NT2/D1 (cell line): ENCODE data around the gene ZFYVE9.

Experiments
- DNase-seq: peaks from one replicate; pipeline ENCODE4 v3.0.0-alpha.2; 2011; ENCODE audit warnings: low read depth, low spot score
- H3K27me3 ChIP-seq: 2 replicates; pipeline ENCODE4 v1.6.0; 2011; ENCODE audit warnings: mild to moderate bottlenecking; ENCODE audit not compliant: insufficient read length, insufficient read depth
- H3K36me3 ChIP-seq: 2 replicates; pipeline ENCODE4 v1.6.1; 2011; ENCODE audit warnings: mild to moderate bottlenecking, low read length, mixed read lengths; ENCODE audit not compliant: insufficient read depth, insufficient read length
- H3K4me1 ChIP-seq: 2 replicates; pipeline ENCODE4 v1.5.1; 2011; ENCODE audit not compliant: insufficient read depth, insufficient read length
- H3K4me3 ChIP-seq: 2 replicates; pipeline ENCODE4 v1.5.1; 2011; ENCODE audit warnings: low read depth; ENCODE audit not compliant: insufficient read length
- H3K9ac ChIP-seq: 2 replicates; pipeline ENCODE4 v1.6.0; 2011; ENCODE audit warnings: low read depth; ENCODE audit not compliant: insufficient read length
- H3K9me3 ChIP-seq: 2 replicates; pipeline ENCODE4 v1.5.1; 2011; ENCODE audit warnings: mild to moderate bottlenecking, low read length; ENCODE audit not compliant: insufficient read depth
- SUZ12 ChIP-seq: IDR thresholded peaks from 2 replicates; pipeline ENCODE4 v1.6.1; 2011; ENCODE audit not compliant: insufficient read length, insufficient read depth; ENCODE audit errors: extremely low read depth
- YY1 ChIP-seq: IDR thresholded peaks from 2 replicates; pipeline ENCODE4 v1.6.1; 2011; ENCODE audit not compliant: insufficient read length, insufficient read depth
- ZNF274 ChIP-seq: IDR thresholded peaks from 2 replicates; pipeline ENCODE4 v1.6.1; 2011; ENCODE audit warnings: mild to moderate bottlenecking, low read depth, low read length

The ZFYVE9 gene

DNA sequence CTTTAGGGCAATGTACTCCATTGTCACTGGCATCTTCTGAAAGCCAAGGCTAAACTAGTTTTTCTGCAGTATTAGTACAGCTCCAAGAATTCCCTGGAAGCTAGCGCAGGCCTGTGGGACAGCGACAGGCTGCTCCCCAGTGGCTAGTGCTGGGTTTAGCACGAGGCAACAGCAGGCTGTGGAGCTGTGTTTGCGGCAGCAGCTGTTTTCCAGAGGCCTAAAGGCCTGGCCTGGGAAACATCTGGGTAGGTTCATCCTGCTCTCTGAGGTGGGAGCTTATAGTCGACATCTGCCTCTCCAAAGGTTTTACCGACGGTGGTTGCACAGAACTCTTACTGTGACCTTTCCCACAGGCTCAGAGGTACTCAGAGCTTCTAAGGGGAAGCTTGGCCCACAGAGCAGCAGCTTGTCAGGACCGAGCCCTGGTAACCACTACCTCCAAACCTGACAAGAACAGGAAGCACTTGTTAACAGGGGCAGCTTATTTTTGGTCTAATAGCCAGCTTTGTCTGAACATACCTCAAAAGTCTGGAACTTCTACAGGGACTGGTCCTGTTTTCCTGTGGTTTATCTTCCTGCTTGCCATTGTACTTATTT, 206.9 kb downstream of the ZFYVE9 start:
- TF ChIP-seq ZNF274 (no peak), SUZ12 (no peak), YY1 (no peak)
- no peaks in the 10 kb centered on the region for H3K9me3 ChIP-seq
- no peaks in the 10 kb centered on the region for H3K27me3 ChIP-seq
- peak; percentile 52 for DNase-seq
- H3K36me3 ChIP-seq = peaks cover 28% of the 10 kb centered on the region
- H3K4me3 ChIP-seq = no peak overlapping the region
- H3K4me1 ChIP-seq = peaks cover 6% of the 10 kb centered on the region
- peak overlapping the region; percentile 1 for H3K9ac ChIP-seq

- Histone ChIP-seq H3K4me1 (peaks cover 6% of the 10 kb centered on the region), H3K9ac (no peak overlapping the region), H3K36me3 (peaks cover 63% of the 10 kb centered on the region), H3K9me3 (no peaks in the 10 kb centered on the region), H3K4me3 (no peak overlapping the region), H3K27me3 (no peaks in the 10 kb centered on the region)
- DNase-seq = no peak
- TF ChIP-seq YY1 (no peak), SUZ12 (no peak), ZNF274 (no peak)
Measured at GRCh38 chr1:52352690-52353089, 210.8 kb downstream of the ZFYVE9 start.

- no peak for DNase-seq
- H3K9ac ChIP-seq = no peak overlapping the region
- no peaks in the 10 kb centered on the region for H3K9me3 ChIP-seq
- H3K36me3 ChIP-seq = peaks cover 87% of the 10 kb centered on the region
- H3K4me1 ChIP-seq = peaks cover 6% of the 10 kb centered on the region
- no peak overlapping the region for H3K4me3 ChIP-seq
- no peaks in the 10 kb centered on the region for H3K27me3 ChIP-seq
- TF ChIP-seq YY1 (no peak), SUZ12 (no peak), ZNF274 (no peak)
Measured at GRCh38 chr1:52355436-52355835, 213.5 kb downstream of the ZFYVE9 start.

- no peak for TF ChIP-seq SUZ12
- no peak for TF ChIP-seq YY1
- TF ChIP-seq ZNF274 = no peak
- H3K36me3 ChIP-seq = peaks cover 92% of the 10 kb centered on the region
Measured at GRCh38 chr1:52355847-52356505, 214.1 kb downstream of the ZFYVE9 start.

DNA sequence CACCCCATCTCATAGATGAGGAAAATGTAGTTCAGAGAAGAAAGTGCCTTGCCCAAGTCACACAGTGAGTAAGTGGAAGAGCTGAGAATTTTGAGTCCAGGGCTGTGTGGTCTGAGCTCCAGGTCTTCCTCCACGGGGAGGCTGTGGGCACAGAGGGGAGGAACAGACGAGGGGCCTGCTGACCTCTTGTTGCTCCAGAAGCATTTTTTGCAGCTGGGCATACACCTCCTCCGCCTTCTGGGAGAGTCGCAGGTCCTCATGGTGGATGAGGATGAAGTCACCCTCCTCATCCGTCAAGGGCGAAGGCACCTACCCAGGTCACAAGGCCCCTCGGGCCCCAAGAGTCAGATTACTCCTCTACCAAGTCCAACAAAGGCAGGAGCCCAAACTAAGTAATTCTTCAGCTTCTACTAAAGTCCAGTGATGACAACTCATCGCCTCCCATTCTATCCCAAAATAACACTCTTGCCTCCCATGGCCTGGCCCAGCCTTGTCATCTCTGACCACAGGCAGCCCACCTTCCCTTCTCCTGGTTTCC, 215.0 kb downstream of the ZFYVE9 start:
- Histone ChIP-seq H3K9me3 (no peaks in the 10 kb centered on the region), H3K36me3 (peaks cover 100% of the 10 kb centered on the region), H3K4me3 (no peak overlapping the region), H3K4me1 (peaks cover 3% of the 10 kb centered on the region), H3K27me3 (no peaks in the 10 kb centered on the region), H3K9ac (no peak overlapping the region)
- TF ChIP-seq ZNF274 = no peak
- TF ChIP-seq SUZ12 = no peak
- no peak for TF ChIP-seq YY1
- DNase-seq = no peak

More at GRCh38 chr1:52355847-52356505, 214.1 kb downstream of the ZFYVE9 start:
- Histone ChIP-seq H3K9me3 (no peaks in the 10 kb centered on the region), H3K4me3 (no peak overlapping the region), H3K4me1 (peaks cover 6% of the 10 kb centered on the region), H3K27me3 (no peaks in the 10 kb centered on the region), H3K9ac (no peak overlapping the region)
- DNase-seq = no peak

DNA sequence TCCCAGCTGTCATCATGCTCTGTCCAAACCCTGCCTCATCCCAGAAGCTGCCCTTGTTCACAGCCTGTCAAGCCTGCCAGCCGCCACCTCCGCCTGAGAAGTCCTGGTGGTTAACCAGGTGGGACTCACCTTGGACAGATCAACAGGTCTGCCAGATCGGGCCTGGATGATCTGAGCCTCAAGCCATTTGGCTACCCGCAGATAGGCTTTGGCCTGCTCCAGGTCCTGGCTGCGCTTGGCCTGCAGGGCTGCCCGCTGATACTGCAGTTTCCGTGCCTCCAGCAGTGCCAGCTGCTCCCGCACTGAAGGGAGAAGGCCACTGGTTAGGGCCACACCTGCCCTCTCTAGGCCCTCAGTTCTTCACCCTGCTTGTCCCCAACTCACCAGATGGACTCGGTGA, 215.5 kb downstream of the ZFYVE9 start:
- Histone ChIP-seq H3K9ac (no peak overlapping the region), H3K4me1 (peaks cover 4% of the 10 kb centered on the region), H3K9me3 (no peaks in the 10 kb centered on the region), H3K27me3 (no peaks in the 10 kb centered on the region), H3K4me3 (no peak overlapping the region), H3K36me3 (peaks cover 100% of the 10 kb centered on the region)
- no peak for TF ChIP-seq YY1
- TF ChIP-seq SUZ12 = no peak
- no peak for TF ChIP-seq ZNF274
- no peak for DNase-seq

- peaks cover 2% of the 10 kb centered on the region for H3K4me1 ChIP-seq
- no peaks in the 10 kb centered on the region for H3K27me3 ChIP-seq
- H3K9ac ChIP-seq = no peak overlapping the region
- H3K4me3 ChIP-seq = no peak overlapping the region
- peaks cover 97% of the 10 kb centered on the region for H3K36me3 ChIP-seq
- H3K9me3 ChIP-seq = no peaks in the 10 kb centered on the region
- no peak for TF ChIP-seq YY1
- no peak for TF ChIP-seq SUZ12
- no peak for DNase-seq
Measured at GRCh38 chr1:52358851-52359497, 217.1 kb downstream of the ZFYVE9 start.
